SU-DHL-6 (cell line): ENCODE data around the gene UGT1A4.

Experiments used
- CTCF ChIP-seq: fragments of 200-600 bp; sonication (generic); IDR thresholded peaks from one replicate; pipeline ENCODE4 v1.5.1; 2017; ENCODE audit warnings: antibody characterized with exemption, mild to moderate bottlenecking, low read length, moderate library complexity; ENCODE audit not compliant: insufficient read depth, poor library complexity, severe bottlenecking
- EZH2phosphoT487 ChIP-seq: fragments of 200-600 bp; sonication (generic), shearing (Covaris generic); conservative IDR thresholded peaks from 2 replicates; pipeline ENCODE4 v1.6.1; 2018; ENCODE audit warnings: mild to moderate bottlenecking, antibody characterized with exemption, low read length, moderate library complexity, mixed read lengths

DNA sequence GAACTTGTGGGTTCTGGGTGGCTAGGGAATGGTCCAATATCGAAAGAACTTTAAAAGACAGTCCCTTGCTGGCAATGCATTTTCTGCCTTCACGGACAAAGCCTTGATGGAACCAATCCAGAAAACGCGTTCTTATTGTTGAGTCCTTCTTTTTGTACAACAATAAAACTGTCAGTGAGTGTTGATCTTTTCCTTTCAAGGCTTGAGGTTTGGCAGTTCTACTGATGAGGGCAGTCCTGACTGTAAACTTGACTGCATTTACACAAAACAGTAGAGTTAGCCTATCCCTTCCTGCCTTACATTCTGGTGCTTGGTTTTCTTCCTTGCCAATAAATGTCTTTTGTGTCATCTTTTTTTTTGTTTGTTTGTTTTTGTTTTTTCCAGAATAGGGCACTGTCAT, 39.3 kb upstream of the UGT1A4 start:
- TF ChIP-seq CTCF (no peak), EZH2phosphoT487 (no peak)
